Ishikawa (cell line): ENCODE results near the gene MAN2B2.

Experiments used
- CEBPB ChIP-seq: IDR thresholded peaks from 2 replicates; pipeline ENCODE4 v1.6.1; 2012
- CREB1 ChIP-seq: IDR thresholded peaks from 2 replicates; pipeline ENCODE4 v1.6.1; 2012; ENCODE audit warnings: low read depth
- EGR1 ChIP-seq: IDR thresholded peaks from 2 replicates; pipeline ENCODE4 v1.6.1; 2012
- EP300 ChIP-seq: IDR thresholded peaks from 2 replicates; pipeline ENCODE4 v1.6.1; 2012; ENCODE audit warnings: borderline replicate concordance
- RAD21 ChIP-seq: IDR thresholded peaks from 2 replicates; pipeline ENCODE4 v1.6.1; 2012; ENCODE audit warnings: low read depth
- TAF1 ChIP-seq: IDR thresholded peaks from 2 replicates; pipeline ENCODE4 v1.6.1; 2012; ENCODE audit warnings: low read depth, mild to moderate bottlenecking
- YY1 ChIP-seq: IDR thresholded peaks from 2 replicates; pipeline ENCODE4 v1.6.1; 2012; ENCODE audit warnings: low read depth
- ZBTB7A ChIP-seq: IDR thresholded peaks from 2 replicates; pipeline ENCODE4 v1.6.1; 2012; ENCODE audit warnings: low read depth
- TF ChIP-seq, protein P1 (sequence below): IDR thresholded peaks from 2 replicates; pipeline ENCODE4 v1.6.1; 2012

DNA sequence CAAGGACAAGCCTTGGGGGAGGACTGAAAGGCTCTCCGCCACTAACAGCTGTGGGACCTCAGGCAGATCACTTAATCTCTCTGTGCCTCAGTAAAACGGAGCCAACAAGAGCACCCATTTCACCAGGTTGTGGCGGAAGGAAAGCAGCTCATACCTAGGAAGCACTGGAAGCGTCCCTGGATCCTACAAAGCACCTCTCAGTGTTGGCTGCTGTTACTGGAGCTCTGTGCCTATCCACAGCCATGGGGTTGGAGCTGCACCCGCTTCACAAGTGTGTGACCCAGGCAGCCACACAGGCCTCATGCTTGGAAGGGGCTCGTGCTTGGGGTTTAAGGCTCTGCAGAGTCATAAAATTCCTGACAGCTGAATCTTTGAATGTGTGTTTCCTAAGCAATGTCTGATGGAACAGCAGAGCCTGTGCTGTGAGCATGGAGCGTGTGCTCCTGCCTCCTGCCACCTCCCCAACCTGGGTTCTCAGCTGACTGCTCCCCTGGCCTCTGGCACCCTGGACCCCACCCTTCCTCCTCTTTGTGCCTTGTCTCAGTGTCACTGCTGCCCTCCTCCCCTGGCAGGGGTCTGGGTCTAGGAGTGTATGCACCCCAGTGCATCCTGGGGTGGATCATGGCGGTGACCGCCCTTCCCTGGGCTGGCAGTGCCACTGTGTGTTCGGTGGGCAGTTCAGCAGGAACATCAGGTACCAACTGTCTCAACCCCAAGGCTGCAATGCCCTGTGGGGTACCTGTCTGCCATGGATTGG, 14.4 kb upstream of the MAN2B2 start:
- TF ChIP-seq EP300: no peak
- TF ChIP-seq CEBPB: no peak
- no peak for TF ChIP-seq EGR1
- no peak for TF ChIP-seq YY1
- no peak for TF ChIP-seq TAF1
- TF ChIP-seq RAD21: no peak
- TF ChIP-seq ZBTB7A: no peak
- no peak for TF ChIP-seq CREB1
- TF ChIP-seq, protein P1, sequence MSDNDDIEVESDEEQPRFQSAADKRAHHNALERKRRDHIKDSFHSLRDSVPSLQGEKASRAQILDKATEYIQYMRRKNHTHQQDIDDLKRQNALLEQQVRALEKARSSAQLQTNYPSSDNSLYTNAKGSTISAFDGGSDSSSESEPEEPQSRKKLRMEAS: no peak
